ENCODE measurements around the gene ZDHHC7.

The ZDHHC7 gene

DNA sequence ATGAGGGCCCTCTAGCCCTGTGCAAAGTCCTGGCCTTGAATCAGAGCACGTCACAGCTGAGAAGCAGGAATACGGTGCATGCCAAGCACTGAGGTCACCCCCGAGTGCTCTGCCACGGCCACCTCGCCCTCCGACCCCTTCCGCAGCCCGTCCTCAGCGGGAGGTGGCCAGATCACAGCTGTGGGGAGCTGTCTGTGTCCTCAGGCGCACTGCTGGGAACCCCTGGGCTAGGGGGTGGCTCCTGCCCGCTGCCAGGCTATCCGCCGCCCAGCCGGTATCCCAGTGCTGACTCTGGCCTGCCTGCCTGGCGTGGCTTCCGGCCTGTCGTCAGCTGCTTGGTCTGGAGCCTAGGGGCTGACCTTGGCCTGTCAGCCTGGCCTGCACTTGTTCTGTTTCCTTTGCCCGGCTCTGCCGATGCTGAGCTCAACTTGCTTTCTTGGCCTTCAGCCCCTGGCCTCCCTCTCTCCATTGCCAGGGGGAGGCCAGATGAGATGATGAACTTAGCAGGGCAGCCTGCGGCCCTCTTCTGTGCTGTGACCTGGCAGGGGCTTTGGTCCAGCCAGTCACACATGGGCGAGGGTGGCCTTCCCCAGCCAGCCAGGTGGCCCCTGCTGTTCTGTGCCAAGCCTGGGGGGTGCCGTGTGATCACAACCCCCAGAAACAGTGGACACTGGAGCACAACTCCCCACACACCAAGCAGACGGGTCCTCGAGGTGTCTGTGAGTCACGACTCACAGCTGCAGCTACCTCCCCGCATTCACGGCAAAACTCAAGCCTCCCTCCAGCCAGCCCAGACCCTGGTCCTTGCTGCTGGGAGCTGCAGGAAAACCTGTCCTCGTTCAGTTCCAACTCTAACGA is 77.3 kb downstream of the ZDHHC7 start:
- Histone ChIP-seq H3K23ac (ENCODE audit: low read length) (no peak overlapping the region), H3K27ac (ENCODE audit: low read depth, low read length) (no peak overlapping the region), H2BK12ac (ENCODE audit: low read length) (peak overlapping the region; percentile 79), H3K36me3 (ENCODE audit: control insufficient read depth in 1 of 2, insufficient read depth in 2 of 2, low read length in 2 of 2) (no peaks in the 10 kb centered on the region), H4K12ac (ENCODE audit: low read depth, low read length) (no peak overlapping the region), H3K79me2 (ENCODE audit: control insufficient read depth, insufficient read depth, low read length, poor library complexity) (no peaks in the 10 kb centered on the region), H3K9me3 (ENCODE audit: insufficient read depth, low read depth, low read length) (peaks cover 1% of the 10 kb centered on the region), H4K91ac (ENCODE audit: low read depth, low read length) (peak overlapping the region; percentile 69), H2AK5ac (ENCODE audit: low read length) (peak overlapping the region; percentile 91), H2AFZ (ENCODE audit: insufficient read depth, low read length, poor library complexity) (peak overlapping the region; percentile 58), H3K9ac (ENCODE audit: low read length) (peak overlapping the region; percentile 26), H3K4me2 (ENCODE audit: low read length) (no peak overlapping the region), H3K18ac (ENCODE audit: low read length) (peak overlapping the region; percentile 68), H3K27me3 (ENCODE audit: insufficient read depth, low read length) (no peaks in the 10 kb centered on the region), H2BK5ac (ENCODE audit: low read depth, low read length, poor library complexity) (no peak overlapping the region), H3K79me1 (ENCODE audit: low read length) (no peaks in the 10 kb centered on the region), H3K14ac (ENCODE audit: low read length) (peak overlapping the region; percentile 47), H4K8ac (ENCODE audit: low read depth, low read length) (peak overlapping the region; percentile 26), H3K4ac (ENCODE audit: low read depth, low read length) (no peak overlapping the region), H3K4me1 (ENCODE audit: control insufficient read depth in 1 of 2, insufficient read depth in 2 of 2, low read length in 2 of 2) (peaks cover 0 to 3% of the 10 kb centered on the region in 2 experiments), H2BK120ac (ENCODE audit: insufficient read depth, low read length, poor library complexity) (peak overlapping the region; percentile 49), H3K4me3 (ENCODE audit: low read depth, low read length) (peak overlapping the region; percentile 60)
- DNase-seq = no peak
- WGBS (ENCODE audit: extremely low coverage, insufficient coverage, insufficient read length) = no CpG with 5 or more reads among the region's 29 CpGs

DNA sequence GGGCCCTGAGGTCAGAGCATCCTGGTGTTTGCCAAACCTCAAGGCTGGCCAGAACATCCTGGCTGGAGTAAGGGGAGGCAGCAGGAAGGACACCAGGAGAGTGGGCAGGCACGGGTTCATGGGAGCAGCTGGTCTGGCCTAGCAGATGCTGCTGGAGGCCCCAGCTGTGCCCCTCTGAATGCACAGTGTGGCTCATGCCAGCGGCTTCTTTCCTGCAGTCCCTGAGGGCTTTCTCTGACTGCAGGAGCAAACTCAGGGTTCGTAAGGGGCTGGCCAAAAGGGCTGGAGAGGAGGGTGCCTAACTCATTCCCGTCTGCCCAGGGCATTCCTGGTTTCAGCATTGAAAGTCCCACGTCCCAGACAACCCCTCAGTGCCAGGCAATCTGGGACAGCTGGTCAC is 78.7 kb downstream of the ZDHHC7 start:
- no peak for DNase-seq
- Histone ChIP-seq H3K4ac (ENCODE audit: low read depth, low read length) (no peak overlapping the region), H2BK120ac (ENCODE audit: insufficient read depth, low read length, poor library complexity) (no peak overlapping the region), H3K9ac (ENCODE audit: low read length) (no peak overlapping the region), H3K79me1 (ENCODE audit: low read length) (peaks cover 2% of the 10 kb centered on the region), H3K9me3 (ENCODE audit: insufficient read depth, low read depth, low read length) (peaks cover 1% of the 10 kb centered on the region), H2BK12ac (ENCODE audit: low read length) (no peak overlapping the region), H4K12ac (ENCODE audit: low read depth, low read length) (no peak overlapping the region), H3K18ac (ENCODE audit: low read length) (no peak overlapping the region), H3K23ac (ENCODE audit: low read length) (no peak overlapping the region), H2AFZ (ENCODE audit: insufficient read depth, low read length, poor library complexity) (no peak overlapping the region), H4K8ac (ENCODE audit: low read depth, low read length) (no peak overlapping the region), H3K4me1 (ENCODE audit: control insufficient read depth in 1 of 2, insufficient read depth in 2 of 2, low read length in 2 of 2) (peaks cover 3% of the 10 kb centered on the region in 2 experiments), H3K14ac (ENCODE audit: low read length) (no peak overlapping the region), H3K36me3 (ENCODE audit: control insufficient read depth in 1 of 2, insufficient read depth in 2 of 2, low read length in 2 of 2) (no peaks in the 10 kb centered on the region), H2AK5ac (ENCODE audit: low read length) (no peak overlapping the region), H3K79me2 (ENCODE audit: control insufficient read depth, insufficient read depth, low read length, poor library complexity) (no peaks in the 10 kb centered on the region), H4K91ac (ENCODE audit: low read depth, low read length) (peak overlapping the region; percentile 45), H3K4me2 (ENCODE audit: low read length) (no peak overlapping the region), H3K27ac (ENCODE audit: low read depth, low read length) (no peak overlapping the region), H3K4me3 (ENCODE audit: low read depth, low read length) (no peak overlapping the region), H3K27me3 (ENCODE audit: insufficient read depth, low read length) (no peaks in the 10 kb centered on the region), H2BK5ac (ENCODE audit: low read depth, low read length, poor library complexity) (no peak overlapping the region)
- WGBS (ENCODE audit: extremely low coverage, insufficient coverage, insufficient read length) = no CpG with 5 or more reads among the region's 5 CpGs

DNA sequence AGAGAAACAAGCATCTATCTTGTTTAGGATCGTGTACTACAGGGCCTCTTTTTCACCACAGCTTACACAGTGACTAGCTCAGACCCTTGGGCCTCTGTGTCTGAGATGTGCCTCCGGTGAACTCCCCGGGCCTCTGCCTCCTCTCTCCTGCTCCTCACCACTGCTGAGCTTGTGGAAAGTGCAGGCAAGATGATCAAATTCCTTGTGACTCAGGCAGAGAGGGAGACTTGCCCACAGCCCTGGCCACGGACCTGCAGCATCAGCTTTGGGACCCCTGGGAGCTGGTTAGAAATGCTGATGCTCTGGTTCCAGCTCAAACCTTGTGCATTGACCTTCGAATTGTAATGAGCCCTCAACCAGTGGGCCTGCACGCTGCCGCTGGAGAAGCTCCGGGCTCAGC is 79.8 kb downstream of the ZDHHC7 start:
- Histone ChIP-seq H3K23ac (ENCODE audit: low read length) (no peak overlapping the region), H4K91ac (ENCODE audit: low read depth, low read length) (no peak overlapping the region), H3K9me3 (ENCODE audit: insufficient read depth, low read depth, low read length) (peaks cover 1% of the 10 kb centered on the region), H4K12ac (ENCODE audit: low read depth, low read length) (no peak overlapping the region), H2AK5ac (ENCODE audit: low read length) (no peak overlapping the region), H3K27me3 (ENCODE audit: insufficient read depth, low read length) (no peaks in the 10 kb centered on the region), H3K79me2 (ENCODE audit: control insufficient read depth, insufficient read depth, low read length, poor library complexity) (no peaks in the 10 kb centered on the region), H3K9ac (ENCODE audit: low read length) (no peak overlapping the region), H2BK120ac (ENCODE audit: insufficient read depth, low read length, poor library complexity) (no peak overlapping the region), H3K79me1 (ENCODE audit: low read length) (peaks cover 2% of the 10 kb centered on the region), H3K4me3 (ENCODE audit: low read depth, low read length) (no peak overlapping the region), H2BK12ac (ENCODE audit: low read length) (no peak overlapping the region), H2BK5ac (ENCODE audit: low read depth, low read length, poor library complexity) (no peak overlapping the region), H3K4me1 (ENCODE audit: control insufficient read depth in 1 of 2, insufficient read depth in 2 of 2, low read length in 2 of 2) (peaks cover 3% of the 10 kb centered on the region in 2 experiments), H3K27ac (ENCODE audit: low read depth, low read length) (no peak overlapping the region), H3K36me3 (ENCODE audit: control insufficient read depth in 1 of 2, insufficient read depth in 2 of 2, low read length in 2 of 2) (no peaks in the 10 kb centered on the region), H3K18ac (ENCODE audit: low read length) (no peak overlapping the region), H4K8ac (ENCODE audit: low read depth, low read length) (no peak overlapping the region), H2AFZ (ENCODE audit: insufficient read depth, low read length, poor library complexity) (no peak overlapping the region), H3K4me2 (ENCODE audit: low read length) (no peak overlapping the region), H3K4ac (ENCODE audit: low read depth, low read length) (no peak overlapping the region), H3K14ac (ENCODE audit: low read length) (no peak overlapping the region)
- WGBS (ENCODE audit: extremely low coverage, insufficient coverage, insufficient read length) = no CpG with 5 or more reads among the region's 8 CpGs
- DNase-seq = no peak

DNA sequence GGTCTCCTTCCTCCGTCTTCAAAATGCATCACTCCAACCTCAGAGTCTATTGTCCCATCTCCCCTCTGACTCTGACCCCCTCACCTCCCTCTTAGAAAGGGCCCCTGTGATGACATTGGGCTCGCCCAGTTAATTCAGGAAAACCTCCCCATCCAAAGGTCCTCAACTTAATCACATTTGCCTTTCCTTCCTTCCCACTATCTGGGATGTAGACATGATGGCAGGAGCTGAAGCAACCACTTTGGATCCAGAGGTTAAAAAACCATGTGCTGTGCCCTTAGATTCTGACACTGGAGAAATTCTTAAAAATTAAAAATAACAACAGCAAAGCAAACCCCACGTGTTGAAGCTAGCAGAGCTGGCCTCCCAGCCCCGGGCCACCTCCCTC is 80.2 kb downstream of the ZDHHC7 start:
- no peak for DNase-seq
- Histone ChIP-seq H4K12ac (ENCODE audit: low read depth, low read length) (no peak overlapping the region), H4K8ac (ENCODE audit: low read depth, low read length) (no peak overlapping the region), H3K4me3 (ENCODE audit: low read depth, low read length) (no peak overlapping the region), H3K9me3 (ENCODE audit: insufficient read depth, low read depth, low read length) (peaks cover 1% of the 10 kb centered on the region), H3K9ac (ENCODE audit: low read length) (no peak overlapping the region), H3K27ac (ENCODE audit: low read depth, low read length) (no peak overlapping the region), H3K23ac (ENCODE audit: low read length) (no peak overlapping the region), H3K4me1 (ENCODE audit: control insufficient read depth in 1 of 2, insufficient read depth in 2 of 2, low read length in 2 of 2) (peaks cover 3% of the 10 kb centered on the region in 2 experiments), H2BK12ac (ENCODE audit: low read length) (no peak overlapping the region), H3K14ac (ENCODE audit: low read length) (no peak overlapping the region), H2AK5ac (ENCODE audit: low read length) (no peak overlapping the region), H2BK5ac (ENCODE audit: low read depth, low read length, poor library complexity) (no peak overlapping the region), H3K36me3 (ENCODE audit: control insufficient read depth in 1 of 2, insufficient read depth in 2 of 2, low read length in 2 of 2) (no peaks in the 10 kb centered on the region), H3K4me2 (ENCODE audit: low read length) (no peak overlapping the region), H3K18ac (ENCODE audit: low read length) (no peak overlapping the region), H3K27me3 (ENCODE audit: insufficient read depth, low read length) (no peaks in the 10 kb centered on the region), H4K91ac (ENCODE audit: low read depth, low read length) (no peak overlapping the region), H2AFZ (ENCODE audit: insufficient read depth, low read length, poor library complexity) (no peak overlapping the region), H2BK120ac (ENCODE audit: insufficient read depth, low read length, poor library complexity) (no peak overlapping the region), H3K4ac (ENCODE audit: low read depth, low read length) (no peak overlapping the region), H3K79me2 (ENCODE audit: control insufficient read depth, insufficient read depth, low read length, poor library complexity) (no peaks in the 10 kb centered on the region), H3K79me1 (ENCODE audit: low read length) (peaks cover 2% of the 10 kb centered on the region)
- WGBS (ENCODE audit: extremely low coverage, insufficient coverage, insufficient read length) = no CpG with 5 or more reads among the region's 4 CpGs
